Hematopoietic multipotent progenitor cell treated with erythropoietin and hydrocortisone succinate and interleukin-3 and kit ligand, for 4 days (in vitro differentiated cells): Measurements from ENCODE around the gene TNNI3K.

ENCODE experiments used
- DNase-seq: peaks from one replicate; pipeline ENCODE4 v3.0.0-alpha.2; 2015

The TNNI3K gene

GRCh38 chr1:74395571-74395970, 160.4 kb downstream of the TNNI3K start:
- DNase-seq = peak; percentile 2

GRCh38 chr1:74396462-74396861, 161.3 kb downstream of the TNNI3K start:
- no peak for DNase-seq

GRCh38 chr1:74396933-74397332, 161.7 kb downstream of the TNNI3K start:
- DNase-seq = peak; percentile 6

GRCh38 chr1:74399249-74399648, 164.1 kb downstream of the TNNI3K start:
- DNase-seq = no peak

GRCh38 chr1:74402873-74403272, 167.7 kb downstream of the TNNI3K start:
- no peak for DNase-seq

GRCh38 chr1:74403606-74404005, 168.4 kb downstream of the TNNI3K start:
- no peak for DNase-seq

- DNase-seq = no peak
Measured at GRCh38 chr1:74406759-74407158, 171.6 kb downstream of the TNNI3K start.

- no peak for DNase-seq
Measured at GRCh38 chr1:74407902-74408301, 172.7 kb downstream of the TNNI3K start.

- no peak for DNase-seq
Measured at GRCh38 chr1:74412244-74412643, 177.1 kb downstream of the TNNI3K start.

- no peak for DNase-seq
Measured at GRCh38 chr1:74415935-74416334, 180.7 kb downstream of the TNNI3K start.

GRCh38 chr1:74419611-74420010, 184.4 kb downstream of the TNNI3K start:
- no peak for DNase-seq

GRCh38 chr1:74420467-74420866, 185.3 kb downstream of the TNNI3K start:
- DNase-seq = no peak

- no peak for DNase-seq
Measured at GRCh38 chr1:74422421-74423292, 187.5 kb downstream of the TNNI3K start.

- no peak for DNase-seq
Measured at GRCh38 chr1:74423471-74423870, 188.3 kb downstream of the TNNI3K start.

GRCh38 chr1:74425676-74426075, 190.5 kb downstream of the TNNI3K start:
- no peak for DNase-seq

- DNase-seq = no peak
Measured at GRCh38 chr1:74426208-74426937, 191.2 kb downstream of the TNNI3K start.

GRCh38 chr1:74427681-74428080, 192.5 kb downstream of the TNNI3K start:
- DNase-seq = no peak

GRCh38 chr1:74429580-74429979, 194.4 kb downstream of the TNNI3K start:
- no peak for DNase-seq

- DNase-seq = no peak
Measured at GRCh38 chr1:74430342-74430934, 195.3 kb downstream of the TNNI3K start.

GRCh38 chr1:74431531-74431930, 196.3 kb downstream of the TNNI3K start:
- no peak for DNase-seq

GRCh38 chr1:74432325-74432724, 197.1 kb downstream of the TNNI3K start:
- no peak for DNase-seq

- DNase-seq = no peak
Measured at GRCh38 chr1:74434321-74434720, 199.1 kb downstream of the TNNI3K start.

GRCh38 chr1:74436078-74436477, 200.9 kb downstream of the TNNI3K start:
- no peak for DNase-seq

GRCh38 chr1:74437035-74437434, 201.8 kb downstream of the TNNI3K start:
- no peak for DNase-seq
